Activated CD4-positive, alpha-beta T cell treated with anti-CD3 and anti-CD28 coated beads for 24 hours (primary cell): ENCODE data around the gene CAPG.
A peak's percentile ranks its signal among the peaks of the same experiment; 100 is the strongest.
"Not testable (repeated sequence)": the region's sequence is repeated elsewhere in the genome, so short reads cannot be mapped to it uniquely, and the experiment has no call there.

Experiments
- DNase-seq, 2 donors: peaks; one replicate each; pipeline ENCODE4 v3.0.0-alpha.2; 2020; ENCODE audit warnings: low read depth in 2 of 2

Gene CAPG

GRCh38 chr2:85398426-85399182, 11.6 kb downstream of the CAPG start:
- no peak for DNase-seq

- DNase-seq: no peak
These were observed 12.2 kb downstream of the CAPG start for GRCh38 chr2:85397925-85398331.

- DNase-seq: no peak
These were observed 13.4 kb downstream of the CAPG start for GRCh38 chr2:85396531-85397470.

GRCh38 chr2:85395912-85396475, 14.2 kb downstream of the CAPG start:
- DNase-seq: no peak

GRCh38 chr2:85394976-85395375, 15.2 kb downstream of the CAPG start:
- DNase-seq: no peak

- no peak for DNase-seq
These were observed 15.9 kb downstream of the CAPG start for GRCh38 chr2:85394261-85394681.

GRCh38 chr2:85393836-85394235, 16.3 kb downstream of the CAPG start:
- no peak for DNase-seq

- DNase-seq: peak; percentile 58 to 67
These were observed 19.1 kb downstream of the CAPG start for GRCh38 chr2:85390941-85391669.

GRCh38 chr2:85388878-85389538, 21.2 kb downstream of the CAPG start:
- DNase-seq: no peak

GRCh38 chr2:85387754-85388153, 22.4 kb downstream of the CAPG start:
- DNase-seq: no peak

- DNase-seq: no peak
These were observed 24.4 kb downstream of the CAPG start for GRCh38 chr2:85385746-85386145.

- DNase-seq: no peak
These were observed 26.3 kb downstream of the CAPG start for GRCh38 chr2:85383850-85384249.

GRCh38 chr2:85383151-85383550, 27.0 kb downstream of the CAPG start:
- not testable (repeated sequence) for DNase-seq

GRCh38 chr2:85380048-85380447, 30.1 kb downstream of the CAPG start:
- no peak for DNase-seq

- no peak for DNase-seq
These were observed 31.9 kb downstream of the CAPG start for GRCh38 chr2:85378257-85378656.

- no peak for DNase-seq
These were observed 33.1 kb downstream of the CAPG start for GRCh38 chr2:85377083-85377482.

- DNase-seq: no peak
These were observed 33.7 kb downstream of the CAPG start for GRCh38 chr2:85376291-85377065.

- no peak for DNase-seq
These were observed 39.1 kb downstream of the CAPG start for GRCh38 chr2:85371045-85371444.

GRCh38 chr2:85369500-85369899, 40.7 kb downstream of the CAPG start:
- DNase-seq: no peak

- no peak for DNase-seq
These were observed 41.2 kb downstream of the CAPG start for GRCh38 chr2:85368921-85369320.
